Measurements from ENCODE around the gene TBXAS1. TPM values are rescaled to one million over a fixed set of nuclear protein-coding genes. Genes with fewer than 3 reads are reported as not detected.

The TBXAS1 gene
- polyA plus RNA-seq, 2 of the 4 experiments (the other 2 are of a cell fraction), result 8.8 to 11.6 TPM

DNA sequence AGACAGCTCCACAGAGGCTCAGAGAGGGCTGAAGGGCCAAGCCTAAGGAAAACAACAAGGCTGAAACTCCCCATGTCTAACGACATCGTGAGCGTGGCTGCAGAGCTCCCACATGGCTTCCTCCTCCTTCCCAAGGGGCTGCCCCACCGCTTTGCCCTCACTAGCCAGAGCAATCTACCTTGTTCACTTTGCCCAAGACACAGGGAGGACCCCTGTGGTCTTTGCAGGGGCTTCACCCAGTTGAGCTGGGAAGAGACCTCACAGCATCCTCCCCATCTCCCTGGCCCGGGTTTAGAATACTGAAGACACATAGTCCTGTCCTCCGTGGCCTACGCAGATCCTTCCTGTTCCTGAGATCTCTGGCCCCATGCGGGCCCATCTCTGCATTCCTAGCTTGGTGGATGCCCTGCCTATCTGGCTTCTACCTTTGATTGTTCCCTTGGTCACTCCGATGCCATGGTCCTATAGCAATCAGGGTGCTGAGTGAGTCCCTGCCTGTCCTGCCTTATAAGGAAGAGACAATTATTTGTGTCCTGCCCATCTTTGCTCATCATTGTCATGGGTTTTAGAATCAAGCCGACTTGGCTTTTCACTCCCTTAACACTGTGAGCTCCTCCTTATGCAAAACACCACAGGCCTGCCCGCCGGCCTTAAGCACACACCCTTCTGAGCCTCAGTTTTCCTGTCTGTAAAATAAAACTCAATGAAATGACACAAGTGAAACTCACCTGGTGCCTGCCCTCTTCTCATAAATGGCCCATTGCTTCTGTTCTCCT, 160.5 kb downstream of the TBXAS1 start:
- ChIA-PET CTCF (interaction anchor here (0.9 to 1.8 kb wide), 7 partner anchors 11 to 344 kb away, joined by 3 to 10 read pairs (median 6); no protein-coding TSS in a partner anchor), POLR2A (no interaction called here)
- FAIRE-seq (no peak), DNase-seq (ENCODE audit: low read depth in 1 of 2, low spot score in 1 of 2) (no peak), ATAC-seq (no peak)
- H3K4me2 ChIP-seq, result no peak overlapping the region
- TF ChIP-seq HOXB13 (CRISPR knock-in tag; IDR thresholded peaks at IDR 0.05; ENCODE audit: low read depth) (no peak), FOSL2 (IDR thresholded peaks at IDR 0.05) (no peak), FOSL2 (CRISPR knock-in tag; IDR thresholded peaks at IDR 0.05) (no peak), CHD4 (IDR thresholded peaks at IDR 0.05; ENCODE audit: borderline replicate concordance) (no peak)
- WGBS (ENCODE audit: missing lambda C conversion rate), result 88% methylated on average over 12 of the region's 12 CpGs
- H3K4me3 ChIP-seq, result no peak overlapping the region
- H3K9me3 ChIP-seq, result no peaks in the 10 kb centered on the region
- H3K27ac ChIP-seq, result no peak overlapping the region
- peaks cover 9% of the 10 kb centered on the region for H3K4me1 ChIP-seq

DNA sequence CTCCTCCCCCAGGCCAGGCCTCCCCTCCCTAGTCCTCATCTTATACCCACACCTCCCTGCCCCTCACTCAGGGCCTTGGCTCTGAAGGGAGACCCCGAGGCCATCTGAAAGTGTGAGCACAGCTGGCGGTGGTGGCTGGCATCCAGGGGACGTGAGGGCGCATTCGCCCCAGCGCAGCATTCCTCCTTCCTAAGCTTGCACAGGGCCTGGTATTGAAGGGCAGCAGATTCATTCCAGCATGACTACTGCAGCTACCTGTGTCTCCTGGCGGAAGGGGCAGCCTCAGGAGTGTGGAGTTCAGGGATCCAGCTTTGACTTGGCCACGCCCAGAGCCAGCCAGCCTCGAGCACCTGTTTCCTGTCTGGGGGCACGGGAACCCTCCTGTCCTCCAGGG, 161.1 kb downstream of the TBXAS1 start:
- CTCF ChIA-PET, result interaction anchor here (0.9 to 1.8 kb wide), 4 partner anchors 12 to 345 kb away, joined by 3 to 10 read pairs (median 6); no protein-coding TSS in a partner anchor
- H3K27ac ChIP-seq, result no peak overlapping the region
- peaks cover 11% of the 10 kb centered on the region for H3K4me1 ChIP-seq
- TF ChIP-seq SMC3 (IDR thresholded peaks at IDR 0.05) (no peak), RARB (CRISPR knock-in tag; IDR thresholded peaks at IDR 0.05) (no peak), GATA3 (IDR thresholded peaks at IDR 0.05; ENCODE audit: borderline replicate concordance) (no peak), PBX3 (IDR thresholded peaks at IDR 0.05) (no peak), HDAC2 (IDR thresholded peaks at IDR 0.05) (no peak), CEBPB (IDR thresholded peaks at IDR 0.05) (no peak)
- TF ChIP-seq, protein P1, sequence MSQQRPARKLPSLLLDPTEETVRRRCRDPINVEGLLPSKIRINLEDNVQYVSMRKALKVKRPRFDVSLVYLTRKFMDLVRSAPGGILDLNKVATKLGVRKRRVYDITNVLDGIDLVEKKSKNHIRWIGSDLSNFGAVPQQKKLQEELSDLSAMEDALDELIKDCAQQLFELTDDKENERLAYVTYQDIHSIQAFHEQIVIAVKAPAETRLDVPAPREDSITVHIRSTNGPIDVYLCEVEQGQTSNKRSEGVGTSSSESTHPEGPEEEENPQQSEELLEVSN (IDR thresholded peaks at IDR 0.05; ENCODE audit: borderline replicate concordance, low read depth), result no peak
- ATAC-seq, result no peak
- no peak overlapping the region for H3K4me2 ChIP-seq
- 95% methylated on average over 10 of the region's 10 CpGs for WGBS (ENCODE audit: missing lambda C conversion rate)
- H3K4me3 ChIP-seq, result no peak overlapping the region
- POLR2A ChIA-PET, result no interaction called here
- FAIRE-seq, result no peak
- no peaks in the 10 kb centered on the region for H3K9me3 ChIP-seq
- no peak for DNase-seq (ENCODE audit: low read depth in 1 of 2, low spot score in 1 of 2)

DNA sequence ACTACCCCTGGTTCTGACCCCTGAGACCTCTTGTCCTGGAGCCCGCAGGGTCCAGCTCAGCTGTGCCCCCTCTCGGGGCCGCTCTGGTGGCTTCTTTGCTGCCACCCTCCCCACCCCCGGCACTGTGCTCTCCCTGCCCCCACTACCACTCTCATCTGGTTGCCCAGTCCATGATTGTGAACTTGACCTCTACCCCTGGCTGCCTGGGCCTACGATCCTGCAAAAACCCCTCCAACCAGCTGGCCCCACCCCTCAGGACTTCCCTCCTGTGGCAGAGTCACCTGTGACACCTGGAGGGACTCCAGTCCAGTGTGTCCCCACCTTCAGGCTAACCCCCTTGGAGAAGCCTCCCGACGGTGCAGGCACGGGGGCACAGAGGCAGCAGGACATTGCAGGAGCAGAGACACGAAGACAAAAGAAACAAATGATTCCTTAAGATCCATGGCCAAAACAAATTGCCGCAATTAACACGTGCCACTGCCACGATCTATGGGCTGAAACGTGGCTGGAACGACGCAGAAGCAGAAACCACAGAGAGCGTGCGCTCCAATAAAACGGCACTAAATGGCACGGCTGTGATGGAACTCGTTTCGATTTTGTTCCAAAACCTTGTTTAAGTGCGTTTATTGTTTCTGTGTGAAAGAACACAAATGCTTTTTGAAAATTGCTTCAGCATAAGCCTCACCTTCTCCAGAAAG, 161.7 kb downstream of the TBXAS1 start:
- peak overlapping the region; percentile 32; the same call in 2 of the 3 replicates for H3K4me2 ChIP-seq
- POLR2A ChIA-PET, result no interaction called here
- no peak overlapping the region for H3K4me3 ChIP-seq
- no peak for DNase-seq (ENCODE audit: low read depth in 1 of 2, low spot score in 1 of 2)
- TF ChIP-seq TP53 (CRISPR knock-in tag; IDR thresholded peaks at IDR 0.05), result no peak
- TF ChIP-seq, protein P2, sequence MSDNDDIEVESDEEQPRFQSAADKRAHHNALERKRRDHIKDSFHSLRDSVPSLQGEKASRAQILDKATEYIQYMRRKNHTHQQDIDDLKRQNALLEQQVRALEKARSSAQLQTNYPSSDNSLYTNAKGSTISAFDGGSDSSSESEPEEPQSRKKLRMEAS (IDR thresholded peaks at IDR 0.05), result no peak
- TF ChIP-seq CBX2 (IDR thresholded peaks at IDR 0.05; ENCODE audit: borderline replicate concordance, low read depth), result no peak
- no peak for TF ChIP-seq POLR2AphosphoS2 (conservative IDR thresholded peaks at IDR 0.05; ENCODE audit: low read length)
- no peak for TF ChIP-seq FOSB (CRISPR knock-in tag; IDR thresholded peaks at IDR 0.05)
- TF ChIP-seq, protein P3, sequence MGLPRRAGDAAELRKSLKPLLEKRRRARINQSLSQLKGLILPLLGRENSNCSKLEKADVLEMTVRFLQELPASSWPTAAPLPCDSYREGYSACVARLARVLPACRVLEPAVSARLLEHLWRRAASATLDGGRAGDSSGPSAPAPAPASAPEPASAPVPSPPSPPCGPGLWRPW (IDR thresholded peaks at IDR 0.05), result no peak
- no peaks in the 10 kb centered on the region for H3K9me3 ChIP-seq
- FAIRE-seq, result no peak
- no peak for ATAC-seq
- 93% methylated on average over 21 of the region's 22 CpGs for WGBS (ENCODE audit: missing lambda C conversion rate)
- CTCF ChIA-PET, result interaction anchor here (1.6 to 1.8 kb wide), 3 partner anchors 11 to 345 kb away, joined by 6 to 10 read pairs (median 7); no protein-coding TSS in a partner anchor
- H3K27ac ChIP-seq, result no peak overlapping the region
- H3K4me1 ChIP-seq, result peaks cover 16% of the 10 kb centered on the region
